ENCODE measurements around the gene PCK2. TPM values are rescaled to one million over a fixed set of nuclear protein-coding genes. Genes with fewer than 3 reads are reported as not detected.

The PCK2 gene
- total RNA-seq, 1 experiment from 2014 or later, result 48.9 TPM

- Histone ChIP-seq H2BK120ac (ENCODE audit: low read depth, low read length, poor library complexity, severe bottlenecking) (no peak overlapping the region), H3K4me1 (ENCODE audit: insufficient read depth, low read length) (no peaks in the 10 kb centered on the region), H4K91ac (ENCODE audit: insufficient read length, low read depth, low read length) (no peak overlapping the region), H3K18ac (ENCODE audit: insufficient read length, low read depth, low read length) (no peak overlapping the region), H3K79me1 (ENCODE audit: insufficient read depth, low read depth, low read length, poor library complexity, severe bottlenecking) (no peaks in the 10 kb centered on the region), H3T11ph (ENCODE audit: low read length) (no peak overlapping the region), H2BK5ac (ENCODE audit: insufficient read length, low read length) (no peak overlapping the region), H4K20me1 (ENCODE audit: control insufficient read depth, insufficient read depth, insufficient read length) (no peaks in the 10 kb centered on the region), H3K9ac (ENCODE audit: extremely low read depth, insufficient read length, low read length) (no peak overlapping the region), H2BK12ac (ENCODE audit: insufficient read length, low read depth, low read length) (no peak overlapping the region), H3K14ac (ENCODE audit: insufficient read depth, low read length) (no peak overlapping the region), H3K27ac (ENCODE audit: insufficient read length, low read depth, low read length) (no peak overlapping the region), H2BK20ac (ENCODE audit: low read depth, low read length, poor library complexity, severe bottlenecking) (no peak overlapping the region), H3K27me3 (ENCODE audit: insufficient read depth, low read length) (no peaks in the 10 kb centered on the region), H3K23ac (ENCODE audit: insufficient read length, low read depth, low read length) (no peak overlapping the region), H3K79me2 (ENCODE audit: insufficient read depth, low read length) (no peaks in the 10 kb centered on the region), H2AK5ac (ENCODE audit: insufficient read length, low read length) (no peak overlapping the region), H3K9me3 (ENCODE audit: control insufficient read depth, low read depth, low read length) (no peaks in the 10 kb centered on the region), H4K5ac (ENCODE audit: insufficient read length, low read depth, low read length) (no peak overlapping the region), H3K23me2 (ENCODE audit: insufficient read length, low read depth, low read length, poor library complexity, severe bottlenecking) (peaks cover 10% of the 10 kb centered on the region), H3K4ac (ENCODE audit: low read depth, low read length) (no peak overlapping the region), H2BK15ac (ENCODE audit: low read depth, low read length) (no peak overlapping the region), H3K4me2 (ENCODE audit: insufficient read depth, insufficient read length, low read length) (no peak overlapping the region), H3K56ac (ENCODE audit: insufficient read length, low read depth, low read length) (no peak overlapping the region), H2AFZ (ENCODE audit: low read length) (no peak overlapping the region), H4K8ac (replicated peaks; ENCODE audit: insufficient read length, low read depth, low read length) (no peak overlapping the region)
- no peak for DNase-seq
- Mint-ChIP-seq H3K27ac (no peak overlapping the region), H3K4me1 (peaks cover 18 to 20% of the 10 kb centered on the region in 2 experiments), H3K9me3 (0 out of 5 replicates have a peak, but pooled peaks cover 0 to 2% of the 10 kb centered on the region in 2 experiments), H3K36me3 (ENCODE audit: insufficient read depth in 1 of 3, low read depth in 3 of 3) (peaks cover 3 to 11% (median 6%) of the 10 kb centered on the region in 3 experiments), H3K27me3 (ENCODE audit: low read depth) (no peaks in the 10 kb centered on the region), H3K4me3 (no peak overlapping the region)
- no peak for TF ChIP-seq CTCF (conservative IDR thresholded peaks at IDR 0.05)
- WGBS (ENCODE audit: extremely low coverage, insufficient read length, low lambda C conversion rate), result no CpG with 5 or more reads among the region's 2 CpGs
Observed at GRCh38 chr14:24132976-24133375, 38.9 kb downstream of the PCK2 start.

Data from H9 (cell line).